Liver (tissue), 9 donors: Measurements from ENCODE around the gene ARHGEF33. TPM values are rescaled to one million over a fixed set of nuclear protein-coding genes. Genes with fewer than 3 reads are reported as not detected.

Experiments
- DNase-seq: peaks from one replicate; pipeline ENCODE4 v3.0.0-alpha.2; 2017; ENCODE audit warnings: low spot score
- H3K27ac ChIP-seq, 2 donors: one replicate each; pipeline ENCODE4 v1.7.0; 2013; ENCODE audit warnings: inconsistent platforms in 2 of 2, low read length in 2 of 2, control low read depth in 1 of 2, low read depth in 1 of 2, mild to moderate bottlenecking in 1 of 2
- H3K27me3 ChIP-seq, 4 donors: one replicate each; pipeline versions ENCODE4 v1.6.1 to v1.7.0; 2013; ENCODE audit warnings: low read length in 3 of 4, inconsistent platforms in 1 of 4, mild to moderate bottlenecking in 1 of 4, moderate library complexity in 1 of 4; ENCODE audit not compliant: control insufficient read depth in 4 of 4, insufficient read depth in 4 of 4
- H3K36me3 ChIP-seq, 4 donors: one replicate each; pipeline versions ENCODE4 v1.6.1 to v1.7.0; 2013; ENCODE audit warnings: low read length in 3 of 4, mild to moderate bottlenecking in 3 of 4, low read depth in 1 of 4, moderate library complexity in 1 of 4; ENCODE audit not compliant: control insufficient read depth in 4 of 4, insufficient read depth in 3 of 4
- H3K4me1 ChIP-seq, 4 donors: one replicate each; pipeline versions ENCODE4 v1.6.1 to v1.7.0; 2013; ENCODE audit warnings: low read length in 3 of 4, mild to moderate bottlenecking in 3 of 4, moderate library complexity in 1 of 4; ENCODE audit not compliant: control insufficient read depth in 4 of 4, insufficient read depth in 4 of 4
- H3K4me3 ChIP-seq, 3 donors: one replicate each; pipeline versions ENCODE4 v1.6.1 to v1.7.0; 2013; ENCODE audit warnings: low read length in 3 of 3, control low read depth in 1 of 3, low read depth in 1 of 3, mild to moderate bottlenecking in 1 of 3
- H3K9ac ChIP-seq, 2 donors: one replicate each; pipeline ENCODE4 v1.7.0; 2013; ENCODE audit warnings: low read length in 2 of 2, mild to moderate bottlenecking in 2 of 2, moderate library complexity in 2 of 2, control low read depth in 1 of 2, low read depth in 1 of 2
- H3K9me3 ChIP-seq, 4 donors: one replicate each; pipeline versions ENCODE4 v1.6.1 to v1.7.0; 2013; ENCODE audit warnings: low read length in 3 of 4; ENCODE audit not compliant: control insufficient read depth in 4 of 4
- ATF3 ChIP-seq: IDR thresholded peaks from 2 replicates; pipeline ENCODE4 v1.6.1; 2016; ENCODE audit warnings: antibody characterized with exemption
- EGR1 ChIP-seq, 2 donors: IDR thresholded peaks; 2 replicates each; pipeline ENCODE4 v1.6.1; 2016 to 2018; ENCODE audit warnings: antibody characterized with exemption in 2 of 2, low read depth in 2 of 2
- FOXA1 ChIP-seq: IDR thresholded peaks from 2 replicates; pipeline ENCODE4 v1.6.1; 2016; ENCODE audit warnings: antibody characterized with exemption
- FOXA2 ChIP-seq: IDR thresholded peaks from 2 replicates; pipeline ENCODE4 v1.6.1; 2016; ENCODE audit warnings: antibody characterized with exemption
- GABPA ChIP-seq, 2 donors: IDR thresholded peaks in 1 of 2; conservative IDR thresholded peaks in 1 of 2; 2 replicates each; pipeline ENCODE4 v1.6.1; 2016; ENCODE audit warnings: antibody characterized with exemption in 2 of 2, mild to moderate bottlenecking in 1 of 2, moderate library complexity in 1 of 2
- HNF4A ChIP-seq, 2 donors: conservative IDR thresholded peaks; 2 replicates each; pipeline ENCODE4 v1.6.1; 2016; ENCODE audit warnings: antibody characterized with exemption in 2 of 2, mild to moderate bottlenecking in 2 of 2
- HNF4G ChIP-seq: IDR thresholded peaks from 2 replicates; pipeline ENCODE4 v1.6.1; 2016; ENCODE audit warnings: antibody characterized with exemption
- JUND ChIP-seq, 2 donors: IDR thresholded peaks; 2 replicates each; pipeline ENCODE4 v1.6.1; 2016; ENCODE audit warnings: antibody characterized with exemption in 2 of 2
- MAX ChIP-seq: IDR thresholded peaks from 2 replicates; pipeline ENCODE4 v1.6.1; 2016; ENCODE audit warnings: antibody characterized with exemption
- NR2F2 ChIP-seq: IDR thresholded peaks from 2 replicates; pipeline ENCODE4 v1.6.1; 2016; ENCODE audit warnings: antibody characterized with exemption
- RAD21 ChIP-seq, 2 donors: IDR thresholded peaks; 2 replicates each; pipeline ENCODE4 v1.6.1; 2016; ENCODE audit warnings: antibody characterized with exemption in 2 of 2, mild to moderate bottlenecking in 2 of 2
- RXRA ChIP-seq, 2 donors: IDR thresholded peaks; 2 replicates each; pipeline ENCODE4 v1.6.1; 2017 to 2018; ENCODE audit warnings: antibody characterized with exemption in 2 of 2, mild to moderate bottlenecking in 1 of 2
- SP1 ChIP-seq: IDR thresholded peaks from 2 replicates; pipeline ENCODE4 v1.6.1; 2018; ENCODE audit warnings: antibody characterized with exemption, mild to moderate bottlenecking
- TAF1 ChIP-seq: conservative IDR thresholded peaks from 2 replicates; pipeline ENCODE4 v1.6.1; 2016; ENCODE audit warnings: antibody characterized with exemption, mild to moderate bottlenecking
- YY1 ChIP-seq: IDR thresholded peaks from 2 replicates; pipeline ENCODE4 v1.6.1; 2016; ENCODE audit warnings: antibody characterized with exemption, mild to moderate bottlenecking
- WGBS: extraction: QIAGEN DNeasy Blood & Tissue Kit; methylation state at CpG from one replicate; pipeline ENCODE4 v1.1.7; 2013; 5-methylcytosine and 5-hydroxymethylcytosine counted together
- polyA plus RNA-seq, 2 donors: library from polyadenylated mRNA; stranded (reverse) in 1 of 2; unstranded in 1 of 2; fragments of 200-250 nt in 1 of 2; fragments of >200 nt in 1 of 2; fragmentation: Nextera tagmentation in 1 of 2; extraction: Ambion mirVana in 1 of 2; gene quantifications; one replicate each; pipeline versions ENCODE4 v1.2.1 to v1.2.3, GENCODE V29; 2013 to 2015
- total RNA-seq, 2 donors: library from RNA; depleted of rRNA; stranded (reverse); fragments of >200 nt; gene quantifications; one replicate each; pipeline ENCODE4 v1.2.3, GENCODE V29; 2014
- TF ChIP-seq, protein P1 (sequence below): IDR thresholded peaks from 2 replicates; pipeline ENCODE4 v1.6.1; 2016; ENCODE audit warnings: antibody characterized with exemption, mild to moderate bottlenecking
- TF ChIP-seq, protein P2 (sequence below): fragments of 150-350 bp; IDR thresholded peaks from 2 replicates; pipeline ENCODE4 v1.5.1; 2017; ENCODE audit warnings: improper control_type of control experiment, low read depth, low read length; ENCODE audit not compliant: missing input control
- TF ChIP-seq, protein P3 (sequence below): IDR thresholded peaks from 2 replicates; pipeline ENCODE4 v1.6.1; 2016; ENCODE audit warnings: antibody characterized with exemption
- donor health status: healthy.
- donor health status: healthy.
- donor health status: healthy.
- donor health status: healthy.
- donor health status: healthy.

Gene ARHGEF33
- total and polyA plus RNA-seq, 4 donors, result 0.05 to 0.33 (median 0.08) TPM; not detected in 1

- H3K27me3 ChIP-seq, result no peaks in the 10 kb centered on the region
- H3K9ac ChIP-seq, result no peak overlapping the region
- H3K4me1 ChIP-seq, result no peaks in the 10 kb centered on the region
- 93% methylated on average over 5 of the region's 5 CpGs for WGBS
- H3K36me3 ChIP-seq, result no peaks in the 10 kb centered on the region
- no peak for TF ChIP-seq JUND (IDR thresholded peaks at IDR 0.05)
- no peak for TF ChIP-seq MAX
- TF ChIP-seq FOXA1, result no peak
- no peak for TF ChIP-seq GABPA (IDR thresholded peaks at IDR 0.05 in 1 of 2, conservative IDR thresholded peaks at IDR 0.05 in 1 of 2)
- no peak for TF ChIP-seq SP1
- TF ChIP-seq YY1, result no peak
- no peak for TF ChIP-seq ATF3
- TF ChIP-seq HNF4G, result no peak
- TF ChIP-seq, protein P1, sequence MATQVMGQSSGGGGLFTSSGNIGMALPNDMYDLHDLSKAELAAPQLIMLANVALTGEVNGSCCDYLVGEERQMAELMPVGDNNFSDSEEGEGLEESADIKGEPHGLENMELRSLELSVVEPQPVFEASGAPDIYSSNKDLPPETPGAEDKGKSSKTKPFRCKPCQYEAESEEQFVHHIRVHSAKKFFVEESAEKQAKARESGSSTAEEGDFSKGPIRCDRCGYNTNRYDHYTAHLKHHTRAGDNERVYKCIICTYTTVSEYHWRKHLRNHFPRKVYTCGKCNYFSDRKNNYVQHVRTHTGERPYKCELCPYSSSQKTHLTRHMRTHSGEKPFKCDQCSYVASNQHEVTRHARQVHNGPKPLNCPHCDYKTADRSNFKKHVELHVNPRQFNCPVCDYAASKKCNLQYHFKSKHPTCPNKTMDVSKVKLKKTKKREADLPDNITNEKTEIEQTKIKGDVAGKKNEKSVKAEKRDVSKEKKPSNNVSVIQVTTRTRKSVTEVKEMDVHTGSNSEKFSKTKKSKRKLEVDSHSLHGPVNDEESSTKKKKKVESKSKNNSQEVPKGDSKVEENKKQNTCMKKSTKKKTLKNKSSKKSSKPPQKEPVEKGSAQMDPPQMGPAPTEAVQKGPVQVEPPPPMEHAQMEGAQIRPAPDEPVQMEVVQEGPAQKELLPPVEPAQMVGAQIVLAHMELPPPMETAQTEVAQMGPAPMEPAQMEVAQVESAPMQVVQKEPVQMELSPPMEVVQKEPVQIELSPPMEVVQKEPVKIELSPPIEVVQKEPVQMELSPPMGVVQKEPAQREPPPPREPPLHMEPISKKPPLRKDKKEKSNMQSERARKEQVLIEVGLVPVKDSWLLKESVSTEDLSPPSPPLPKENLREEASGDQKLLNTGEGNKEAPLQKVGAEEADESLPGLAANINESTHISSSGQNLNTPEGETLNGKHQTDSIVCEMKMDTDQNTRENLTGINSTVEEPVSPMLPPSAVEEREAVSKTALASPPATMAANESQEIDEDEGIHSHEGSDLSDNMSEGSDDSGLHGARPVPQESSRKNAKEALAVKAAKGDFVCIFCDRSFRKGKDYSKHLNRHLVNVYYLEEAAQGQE, result no peak
- TF ChIP-seq HNF4A (conservative IDR thresholded peaks at IDR 0.05), result no peak
- TF ChIP-seq RXRA (IDR thresholded peaks at IDR 0.05), result no peak
- no peak for TF ChIP-seq NR2F2
- TF ChIP-seq EGR1 (IDR thresholded peaks at IDR 0.05; ENCODE audit: low read depth in 2 of 2), result no peak
- TF ChIP-seq, protein P2, sequence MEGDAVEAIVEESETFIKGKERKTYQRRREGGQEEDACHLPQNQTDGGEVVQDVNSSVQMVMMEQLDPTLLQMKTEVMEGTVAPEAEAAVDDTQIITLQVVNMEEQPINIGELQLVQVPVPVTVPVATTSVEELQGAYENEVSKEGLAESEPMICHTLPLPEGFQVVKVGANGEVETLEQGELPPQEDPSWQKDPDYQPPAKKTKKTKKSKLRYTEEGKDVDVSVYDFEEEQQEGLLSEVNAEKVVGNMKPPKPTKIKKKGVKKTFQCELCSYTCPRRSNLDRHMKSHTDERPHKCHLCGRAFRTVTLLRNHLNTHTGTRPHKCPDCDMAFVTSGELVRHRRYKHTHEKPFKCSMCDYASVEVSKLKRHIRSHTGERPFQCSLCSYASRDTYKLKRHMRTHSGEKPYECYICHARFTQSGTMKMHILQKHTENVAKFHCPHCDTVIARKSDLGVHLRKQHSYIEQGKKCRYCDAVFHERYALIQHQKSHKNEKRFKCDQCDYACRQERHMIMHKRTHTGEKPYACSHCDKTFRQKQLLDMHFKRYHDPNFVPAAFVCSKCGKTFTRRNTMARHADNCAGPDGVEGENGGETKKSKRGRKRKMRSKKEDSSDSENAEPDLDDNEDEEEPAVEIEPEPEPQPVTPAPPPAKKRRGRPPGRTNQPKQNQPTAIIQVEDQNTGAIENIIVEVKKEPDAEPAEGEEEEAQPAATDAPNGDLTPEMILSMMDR, result no peak
- TF ChIP-seq TAF1, result no peak
- no peak for TF ChIP-seq FOXA2
- no peak for TF ChIP-seq RAD21 (IDR thresholded peaks at IDR 0.05)
- TF ChIP-seq, protein P3, sequence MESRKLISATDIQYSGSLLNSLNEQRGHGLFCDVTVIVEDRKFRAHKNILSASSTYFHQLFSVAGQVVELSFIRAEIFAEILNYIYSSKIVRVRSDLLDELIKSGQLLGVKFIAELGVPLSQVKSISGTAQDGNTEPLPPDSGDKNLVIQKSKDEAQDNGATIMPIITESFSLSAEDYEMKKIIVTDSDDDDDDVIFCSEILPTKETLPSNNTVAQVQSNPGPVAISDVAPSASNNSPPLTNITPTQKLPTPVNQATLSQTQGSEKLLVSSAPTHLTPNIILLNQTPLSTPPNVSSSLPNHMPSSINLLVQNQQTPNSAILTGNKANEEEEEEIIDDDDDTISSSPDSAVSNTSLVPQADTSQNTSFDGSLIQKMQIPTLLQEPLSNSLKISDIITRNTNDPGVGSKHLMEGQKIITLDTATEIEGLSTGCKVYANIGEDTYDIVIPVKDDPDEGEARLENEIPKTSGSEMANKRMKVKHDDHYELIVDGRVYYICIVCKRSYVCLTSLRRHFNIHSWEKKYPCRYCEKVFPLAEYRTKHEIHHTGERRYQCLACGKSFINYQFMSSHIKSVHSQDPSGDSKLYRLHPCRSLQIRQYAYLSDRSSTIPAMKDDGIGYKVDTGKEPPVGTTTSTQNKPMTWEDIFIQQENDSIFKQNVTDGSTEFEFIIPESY, result no peak
- H3K27ac ChIP-seq, result no peak overlapping the region
- no peak overlapping the region for H3K4me3 ChIP-seq
- no peaks in the 10 kb centered on the region for H3K9me3 ChIP-seq
- DNase-seq, result no peak
These were observed 8.6 kb downstream of the ARHGEF33 start for GRCh38 chr2:38898256-38898655.
